HFFc6 (cell line): Measurements from ENCODE around the gene MED20. TPM values are rescaled to one million over a fixed set of nuclear protein-coding genes. Genes with fewer than 3 reads are reported as not detected.

ENCODE experiments used
- DNase-seq: peaks from one replicate; pipeline ENCODE4 v3.0.0-alpha.2; 2018
- H3K27ac Mint-ChIP-seq: 2 replicates; pipeline ENCODE4 v1.8.0; 2020; ENCODE audit warnings: mild to moderate bottlenecking, mixed read lengths
- H3K27me3 Mint-ChIP-seq: 2 replicates; pipeline ENCODE4 v1.8.0; 2021; ENCODE audit warnings: mild to moderate bottlenecking, moderate library complexity, mixed read lengths; ENCODE audit not compliant: insufficient read depth
- H3K36me3 Mint-ChIP-seq: 2 replicates; pipeline ENCODE4 v1.8.0; 2021; ENCODE audit warnings: low read depth, mixed read lengths
- H3K4me1 Mint-ChIP-seq: 2 replicates; pipeline ENCODE4 v1.8.0; 2020; ENCODE audit warnings: low read depth, mixed read lengths
- H3K4me3 Mint-ChIP-seq: 2 replicates; pipeline ENCODE4 v1.8.0; 2020; ENCODE audit warnings: mild to moderate bottlenecking, moderate library complexity, mixed read lengths
- H3K9me3 Mint-ChIP-seq: 2 replicates; pipeline ENCODE4 v1.8.0; 2020; ENCODE audit warnings: mild to moderate bottlenecking, mixed read lengths
- total RNA-seq, 6 experiments: library from RNA; stranded (reverse); fragmentation: NEBNext Ultra II Directional; extraction: Animal tissue kit (Norgen Biotek cat#: 25700); gene quantifications; 2 replicates in 1 of 6; 3 replicates in 5 of 6; pipeline ENCODE4 v1.2.3, GENCODE V29; 2021
- TF ChIP-seq, protein P1 (sequence below): fragments of 200-600 bp; sonication (generic); IDR thresholded peaks from 2 replicates; pipeline ENCODE4 v1.5.0; 2021; ENCODE audit warnings: antibody characterized with exemption, mild to moderate bottlenecking

Gene MED20
- total RNA-seq, 6 experiments from 2014 or later, result 22.8 to 28.4 (median 26.0) TPM

DNA sequence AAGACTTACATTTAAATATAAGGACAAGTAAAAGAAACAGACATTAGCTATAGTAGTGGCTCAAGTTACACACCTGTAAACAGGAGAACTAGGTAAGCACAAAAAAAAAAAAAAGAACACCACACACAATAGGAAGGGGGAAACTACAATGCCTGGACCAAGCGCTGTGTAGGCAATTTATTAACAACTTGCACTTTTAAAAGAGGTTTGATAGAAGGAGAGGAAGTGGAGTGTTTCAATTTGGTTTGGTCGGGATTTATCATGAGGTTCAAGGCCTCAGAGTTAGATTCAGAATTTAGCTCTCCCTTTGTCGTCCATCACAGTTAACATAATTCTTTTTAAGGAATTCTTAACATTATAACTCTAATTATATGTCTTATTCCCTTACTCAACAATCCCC, 24.7 kb downstream of the MED20 start:
- H3K27me3 Mint-ChIP-seq, result 0 out of 2 replicates have a peak, but pooled peaks cover 2% of the 10 kb centered on the region
- H3K27ac Mint-ChIP-seq, result peak overlapping the region; percentile 81
- H3K4me3 Mint-ChIP-seq, result no peak overlapping the region; the same call in 1 of the 2 replicates
- peaks cover 11% of the 10 kb centered on the region for H3K4me1 Mint-ChIP-seq
- no peaks in the 10 kb centered on the region for H3K9me3 Mint-ChIP-seq
- TF ChIP-seq, protein P1, sequence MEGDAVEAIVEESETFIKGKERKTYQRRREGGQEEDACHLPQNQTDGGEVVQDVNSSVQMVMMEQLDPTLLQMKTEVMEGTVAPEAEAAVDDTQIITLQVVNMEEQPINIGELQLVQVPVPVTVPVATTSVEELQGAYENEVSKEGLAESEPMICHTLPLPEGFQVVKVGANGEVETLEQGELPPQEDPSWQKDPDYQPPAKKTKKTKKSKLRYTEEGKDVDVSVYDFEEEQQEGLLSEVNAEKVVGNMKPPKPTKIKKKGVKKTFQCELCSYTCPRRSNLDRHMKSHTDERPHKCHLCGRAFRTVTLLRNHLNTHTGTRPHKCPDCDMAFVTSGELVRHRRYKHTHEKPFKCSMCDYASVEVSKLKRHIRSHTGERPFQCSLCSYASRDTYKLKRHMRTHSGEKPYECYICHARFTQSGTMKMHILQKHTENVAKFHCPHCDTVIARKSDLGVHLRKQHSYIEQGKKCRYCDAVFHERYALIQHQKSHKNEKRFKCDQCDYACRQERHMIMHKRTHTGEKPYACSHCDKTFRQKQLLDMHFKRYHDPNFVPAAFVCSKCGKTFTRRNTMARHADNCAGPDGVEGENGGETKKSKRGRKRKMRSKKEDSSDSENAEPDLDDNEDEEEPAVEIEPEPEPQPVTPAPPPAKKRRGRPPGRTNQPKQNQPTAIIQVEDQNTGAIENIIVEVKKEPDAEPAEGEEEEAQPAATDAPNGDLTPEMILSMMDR, result no peak
- H3K36me3 Mint-ChIP-seq, result no peaks in the 10 kb centered on the region
- DNase-seq, result no peak

DNA sequence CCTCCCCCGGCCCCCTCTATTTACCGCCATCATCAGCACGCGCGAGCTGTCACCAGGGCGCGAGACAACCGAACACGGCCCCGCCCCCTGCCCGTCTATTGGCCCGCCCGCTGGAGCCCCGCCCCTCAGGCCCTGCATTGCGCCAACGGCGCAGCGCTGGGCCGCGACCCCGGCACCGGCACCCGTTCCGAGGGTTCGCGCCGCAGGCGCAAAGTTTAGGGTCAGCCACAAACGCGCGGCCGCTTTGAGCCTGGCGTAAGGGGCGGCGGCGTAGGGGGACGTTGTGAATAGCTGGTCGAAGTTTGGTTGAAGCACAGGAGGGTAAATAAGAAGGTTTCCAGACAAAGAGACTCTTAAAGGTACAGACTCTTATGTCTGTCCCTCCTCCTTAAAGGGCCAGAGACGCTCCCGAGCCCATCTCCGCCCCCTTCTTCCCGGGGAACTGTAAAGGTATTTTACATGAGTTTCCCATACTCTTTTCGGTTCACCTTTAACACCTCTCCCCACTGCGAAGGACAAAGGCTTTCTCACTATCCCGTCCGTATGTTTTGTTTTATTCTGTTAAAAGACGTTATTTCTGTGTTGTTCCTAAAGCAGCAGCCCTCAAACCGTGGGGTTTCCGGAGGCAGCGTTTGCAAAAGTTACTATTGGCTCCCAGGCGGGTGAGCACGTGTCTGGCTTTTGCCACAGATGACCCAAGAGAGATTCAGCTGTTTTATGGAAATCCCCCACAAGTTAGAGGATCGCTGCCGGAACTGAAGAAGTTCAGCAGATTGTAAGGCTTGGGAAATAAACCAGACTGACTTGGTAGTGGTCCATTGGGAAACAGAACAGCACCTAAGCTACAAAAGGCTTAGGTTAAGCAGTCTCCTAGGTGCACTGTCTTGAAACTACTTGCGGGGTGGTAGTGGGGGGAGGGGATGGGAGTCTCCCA, 25.4 kb downstream of the MED20 start, which contains the start of gene USP49:
TSS of gene USP49 (minus strand) at position 76 of the 934 bp plus-strand sequence. CDS start 88,392 bp downstream, outside the sequence.
- H3K4me1 Mint-ChIP-seq, result peaks cover 11% of the 10 kb centered on the region
- 0 out of 2 replicates have a peak, but pooled peaks cover 2% of the 10 kb centered on the region for H3K27me3 Mint-ChIP-seq
- H3K27ac Mint-ChIP-seq, result peak within 1 kb of the TSS; percentile 81
- TF ChIP-seq, protein P1, result no peak
- H3K4me3 Mint-ChIP-seq, result no peak within 1 kb of the TSS; the same call in 1 of the 2 replicates
- H3K36me3 Mint-ChIP-seq, result no peaks in the 10 kb centered on the region
- H3K9me3 Mint-ChIP-seq, result no peaks in the 10 kb centered on the region
- peak; percentile 59 for DNase-seq

DNA sequence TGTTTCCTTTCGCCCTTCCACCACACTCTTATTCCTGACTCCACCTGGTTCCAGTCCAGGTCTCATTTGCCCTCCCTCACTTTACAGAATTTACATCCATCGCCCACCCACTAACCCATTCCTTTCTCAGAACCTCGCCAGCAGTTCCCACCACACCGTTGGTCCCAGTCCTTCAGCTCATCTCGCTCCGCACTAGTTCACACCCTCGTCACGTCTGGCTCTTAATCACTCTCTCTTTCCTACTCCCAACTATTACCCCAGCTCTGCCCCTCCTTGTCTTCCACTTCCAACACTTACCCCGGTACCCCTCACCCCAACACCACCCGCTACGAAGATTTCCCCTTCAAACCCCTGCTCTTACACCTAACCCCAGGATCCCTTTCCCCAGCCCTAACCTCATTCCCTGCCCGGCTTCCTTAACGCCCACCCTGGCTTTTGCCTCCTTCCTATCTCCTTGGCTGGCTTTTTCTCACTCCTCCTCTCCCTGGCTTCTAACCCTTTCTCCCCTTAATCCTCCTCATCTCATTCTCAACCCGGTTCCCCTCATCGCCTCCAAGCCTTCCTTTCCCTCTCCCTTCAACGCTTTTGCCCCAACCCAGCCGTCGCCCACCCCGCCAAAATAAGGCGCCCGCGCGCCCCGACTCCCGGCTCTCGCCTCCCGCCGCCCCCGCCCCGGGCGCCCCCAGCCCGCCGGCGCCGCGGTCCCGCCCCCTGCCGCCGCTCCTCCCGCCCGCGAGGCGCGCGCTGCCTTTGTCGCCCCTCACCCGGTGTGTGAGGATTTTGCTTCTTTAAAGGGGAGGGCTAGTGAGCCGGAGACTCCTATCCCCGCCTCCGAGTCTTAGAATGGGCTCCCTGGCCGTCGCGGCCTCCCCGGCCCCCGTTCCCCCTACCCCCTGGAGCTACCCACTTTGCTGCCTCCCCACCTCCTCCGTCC, 26.3 kb downstream of the MED20 start:
- H3K9me3 Mint-ChIP-seq, result no peaks in the 10 kb centered on the region
- no peak overlapping the region; the same call in 1 of the 2 replicates for H3K4me3 Mint-ChIP-seq
- DNase-seq, result no peak
- TF ChIP-seq, protein P1, result no peak
- peaks cover 11% of the 10 kb centered on the region for H3K4me1 Mint-ChIP-seq
- H3K36me3 Mint-ChIP-seq, result no peaks in the 10 kb centered on the region
- no peak overlapping the region for H3K27ac Mint-ChIP-seq
- 0 out of 2 replicates have a peak, but pooled peaks cover 2% of the 10 kb centered on the region for H3K27me3 Mint-ChIP-seq

DNA sequence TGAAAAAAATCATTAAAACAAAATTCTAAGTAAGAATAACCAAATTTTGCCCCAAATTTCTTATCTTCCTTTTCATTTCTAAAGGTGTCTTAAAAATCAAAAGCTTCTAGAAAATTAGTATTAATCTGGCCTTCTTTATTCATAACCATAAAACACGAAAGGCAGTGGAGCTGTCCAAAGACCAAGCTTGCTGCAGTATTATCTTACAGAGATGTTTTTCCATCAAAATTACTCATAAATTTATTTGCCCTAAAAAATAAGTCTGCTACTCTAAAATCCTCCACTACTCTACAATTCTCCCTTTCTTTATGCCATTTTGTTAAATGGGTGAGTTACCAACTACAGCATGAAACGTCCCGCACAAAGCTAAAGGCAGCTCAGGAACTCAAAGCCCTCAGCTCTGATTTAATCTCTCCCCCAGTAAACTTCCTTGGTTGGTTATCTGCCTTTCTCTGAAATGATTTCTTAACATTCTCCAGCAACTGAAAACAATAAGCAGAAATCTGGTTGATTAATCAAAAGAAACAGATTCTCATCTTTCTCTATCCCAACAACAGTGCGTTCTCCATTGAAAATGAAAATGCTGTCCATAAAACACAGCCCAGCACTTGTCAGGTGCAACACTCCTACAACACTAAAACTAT, 27.9 kb downstream of the MED20 start:
- no peak overlapping the region for H3K4me3 Mint-ChIP-seq
- TF ChIP-seq, protein P1, result no peak
- no peaks in the 10 kb centered on the region for H3K9me3 Mint-ChIP-seq
- 0 out of 2 replicates have a peak, but pooled peaks cover 2% of the 10 kb centered on the region for H3K27me3 Mint-ChIP-seq
- peaks cover 11% of the 10 kb centered on the region for H3K4me1 Mint-ChIP-seq
- no peaks in the 10 kb centered on the region for H3K36me3 Mint-ChIP-seq
- DNase-seq, result no peak
- H3K27ac Mint-ChIP-seq, result no peak overlapping the region

DNA sequence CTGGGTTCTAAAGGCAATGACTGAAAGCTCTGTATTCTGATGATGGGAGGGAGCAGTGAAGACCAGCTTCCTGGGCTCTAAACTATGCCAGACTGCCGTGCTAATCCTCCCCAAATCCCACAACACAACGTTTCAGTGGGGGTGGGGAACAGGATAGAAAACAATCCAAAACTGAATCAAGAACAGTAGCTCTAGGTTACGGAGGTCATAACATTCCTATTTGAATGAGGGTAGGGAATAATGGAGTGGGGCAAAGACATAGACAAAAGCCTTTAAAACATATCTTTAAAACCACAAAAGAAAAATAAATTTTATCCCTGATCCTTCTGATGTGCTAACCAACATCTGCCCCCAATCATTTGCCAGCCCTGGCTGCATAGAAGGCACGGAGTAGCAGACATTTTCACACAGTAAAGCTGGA, 33.6 kb downstream of the MED20 start:
- TF ChIP-seq, protein P1, result no peak
- DNase-seq, result no peak

More for the DNA sequence above, 33.6 kb downstream of the MED20 start:
- Mint-ChIP-seq H3K27me3 (no peaks in the 10 kb centered on the region), H3K4me3 (no peak overlapping the region), H3K4me1 (peaks cover 10% of the 10 kb centered on the region; the same call in 1 of the 2 replicates), H3K27ac (no peak overlapping the region), H3K36me3 (no peaks in the 10 kb centered on the region), H3K9me3 (no peaks in the 10 kb centered on the region)
